OCI-LY1 (cell line): Measurements from ENCODE around the gene HEG1.

Experiments used
- CTCF ChIP-seq: fragments of 200-600 bp; sonication (generic), shearing (Covaris generic); IDR thresholded peaks from 2 replicates; pipeline ENCODE4 v1.5.1; 2017; ENCODE audit warnings: mild to moderate bottlenecking, antibody characterized with exemption, low read length, moderate library complexity, mixed read lengths
- EZH2 ChIP-seq: fragments of 200-600 bp; sonication (generic), shearing (Covaris generic); IDR thresholded peaks from 2 replicates; pipeline ENCODE4 v1.8.0; 2017; ENCODE audit warnings: borderline replicate concordance, mixed run types, mild to moderate bottlenecking, antibody characterized with exemption, low read length, moderate library complexity, mixed read lengths

- TF ChIP-seq CTCF (no peak), EZH2 (no peak)
Measured at GRCh38 chr3:125079675-125080045, 23.9 kb upstream of the HEG1 start.
